Measurements from ENCODE around the gene GLYATL3. TPM values are rescaled to one million over a fixed set of nuclear protein-coding genes. Genes with fewer than 3 reads are reported as not detected.

The GLYATL3 gene
- total RNA-seq, 2 experiments from 2014 or later: not detected

DNA sequence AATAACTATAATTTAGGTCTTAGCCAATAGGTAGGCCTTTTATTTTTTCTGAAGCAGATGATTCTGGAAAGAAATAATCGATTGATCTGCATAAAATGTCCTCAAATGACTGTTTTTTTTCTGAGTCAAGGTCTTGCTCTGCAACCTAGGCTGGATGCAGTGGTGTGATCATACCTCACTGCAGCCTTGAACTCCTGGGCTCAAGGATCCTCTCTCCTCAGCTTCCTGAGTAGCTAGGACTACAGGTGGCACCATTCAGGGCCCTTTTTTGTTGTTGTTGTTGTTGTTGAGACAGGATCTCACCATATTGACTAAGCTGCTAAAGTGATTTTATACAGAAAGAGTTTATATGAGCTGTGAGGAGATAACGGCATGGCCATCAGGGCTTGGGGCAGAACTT is 18.2 kb downstream of the GLYATL3 start:
- POLR2A ChIA-PET: no interaction called here

GRCh38 chr6:49519660-49520059 is 19.9 kb downstream of the GLYATL3 start:
- no peak overlapping the region for H3K27ac ChIP-seq (ENCODE audit: low read depth, low read length, poor library complexity, severe bottlenecking)
- DNase-seq (ENCODE audit: low spot score): no peak
- no peaks in the 10 kb centered on the region for H3K9me3 ChIP-seq (ENCODE audit: low read length)
- no peaks in the 10 kb centered on the region for H4K20me1 ChIP-seq (ENCODE audit: insufficient read depth, low read length)
- no peak overlapping the region for H3K4me2 ChIP-seq (ENCODE audit: low read length)
- TF ChIP-seq, protein P1, sequence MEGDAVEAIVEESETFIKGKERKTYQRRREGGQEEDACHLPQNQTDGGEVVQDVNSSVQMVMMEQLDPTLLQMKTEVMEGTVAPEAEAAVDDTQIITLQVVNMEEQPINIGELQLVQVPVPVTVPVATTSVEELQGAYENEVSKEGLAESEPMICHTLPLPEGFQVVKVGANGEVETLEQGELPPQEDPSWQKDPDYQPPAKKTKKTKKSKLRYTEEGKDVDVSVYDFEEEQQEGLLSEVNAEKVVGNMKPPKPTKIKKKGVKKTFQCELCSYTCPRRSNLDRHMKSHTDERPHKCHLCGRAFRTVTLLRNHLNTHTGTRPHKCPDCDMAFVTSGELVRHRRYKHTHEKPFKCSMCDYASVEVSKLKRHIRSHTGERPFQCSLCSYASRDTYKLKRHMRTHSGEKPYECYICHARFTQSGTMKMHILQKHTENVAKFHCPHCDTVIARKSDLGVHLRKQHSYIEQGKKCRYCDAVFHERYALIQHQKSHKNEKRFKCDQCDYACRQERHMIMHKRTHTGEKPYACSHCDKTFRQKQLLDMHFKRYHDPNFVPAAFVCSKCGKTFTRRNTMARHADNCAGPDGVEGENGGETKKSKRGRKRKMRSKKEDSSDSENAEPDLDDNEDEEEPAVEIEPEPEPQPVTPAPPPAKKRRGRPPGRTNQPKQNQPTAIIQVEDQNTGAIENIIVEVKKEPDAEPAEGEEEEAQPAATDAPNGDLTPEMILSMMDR (conservative IDR thresholded peaks at IDR 0.05; ENCODE audit: low read length): no peak
- no peak for TF ChIP-seq EZH2phosphoT487 (IDR thresholded peaks at IDR 0.05; ENCODE audit: borderline replicate concordance, low read depth, low read length)
- H3K4me1 ChIP-seq (ENCODE audit: insufficient read depth, low read length, poor library complexity, severe bottlenecking): no peaks in the 10 kb centered on the region
- H3K9me2 ChIP-seq (ENCODE audit: insufficient read depth, low read length): no peaks in the 10 kb centered on the region
- H3K36me3 ChIP-seq (ENCODE audit: insufficient read depth, low read length): no peaks in the 10 kb centered on the region
- ChIA-PET POLR2A (no interaction called here), CTCF (ENCODE audit: unreplicated experiment) (no interaction called here)
- H3K4me3 ChIP-seq (ENCODE audit: low read depth, low read length, poor library complexity, severe bottlenecking): no peak overlapping the region
- no peak overlapping the region for H2AFZ ChIP-seq (ENCODE audit: low read length)
- no TSS peak for BruUV-seq (replicated peaks)
- intact Hi-C loops (cut with micrococcal nuclease; ENCODE audit: unreplicated experiment): no loop called here
- H3K79me2 ChIP-seq (ENCODE audit: insufficient read depth, low read depth, low read length): no peaks in the 10 kb centered on the region

More for the DNA sequence above, 18.2 kb downstream of the GLYATL3 start:
- CTCF ChIA-PET (ENCODE audit: unreplicated experiment): no interaction called here
- TF ChIP-seq EZH2phosphoT487 (IDR thresholded peaks at IDR 0.05; ENCODE audit: borderline replicate concordance, low read depth, low read length): no peak
- TF ChIP-seq, protein P1 (conservative IDR thresholded peaks at IDR 0.05; ENCODE audit: low read length): no peak
- intact Hi-C loops (cut with micrococcal nuclease; ENCODE audit: unreplicated experiment): no loop called here
- BruUV-seq (replicated peaks): no TSS peak
- no peak overlapping the region for H3K4me3 ChIP-seq (ENCODE audit: low read depth, low read length, poor library complexity, severe bottlenecking)
- no peaks in the 10 kb centered on the region for H4K20me1 ChIP-seq (ENCODE audit: insufficient read depth, low read length)
- H3K9me2 ChIP-seq (ENCODE audit: insufficient read depth, low read length): no peaks in the 10 kb centered on the region
- H3K36me3 ChIP-seq (ENCODE audit: insufficient read depth, low read length): no peaks in the 10 kb centered on the region
- no peaks in the 10 kb centered on the region for H3K79me2 ChIP-seq (ENCODE audit: insufficient read depth, low read depth, low read length)
- no peaks in the 10 kb centered on the region for H3K9me3 ChIP-seq (ENCODE audit: low read length)
- H3K4me1 ChIP-seq (ENCODE audit: insufficient read depth, low read length, poor library complexity, severe bottlenecking): no peaks in the 10 kb centered on the region
- no peak overlapping the region for H3K27ac ChIP-seq (ENCODE audit: low read depth, low read length, poor library complexity, severe bottlenecking)
- no peak overlapping the region for H2AFZ ChIP-seq (ENCODE audit: low read length)
- no peak overlapping the region for H3K4me2 ChIP-seq (ENCODE audit: low read length)
- DNase-seq (ENCODE audit: low spot score): no peak

DNA sequence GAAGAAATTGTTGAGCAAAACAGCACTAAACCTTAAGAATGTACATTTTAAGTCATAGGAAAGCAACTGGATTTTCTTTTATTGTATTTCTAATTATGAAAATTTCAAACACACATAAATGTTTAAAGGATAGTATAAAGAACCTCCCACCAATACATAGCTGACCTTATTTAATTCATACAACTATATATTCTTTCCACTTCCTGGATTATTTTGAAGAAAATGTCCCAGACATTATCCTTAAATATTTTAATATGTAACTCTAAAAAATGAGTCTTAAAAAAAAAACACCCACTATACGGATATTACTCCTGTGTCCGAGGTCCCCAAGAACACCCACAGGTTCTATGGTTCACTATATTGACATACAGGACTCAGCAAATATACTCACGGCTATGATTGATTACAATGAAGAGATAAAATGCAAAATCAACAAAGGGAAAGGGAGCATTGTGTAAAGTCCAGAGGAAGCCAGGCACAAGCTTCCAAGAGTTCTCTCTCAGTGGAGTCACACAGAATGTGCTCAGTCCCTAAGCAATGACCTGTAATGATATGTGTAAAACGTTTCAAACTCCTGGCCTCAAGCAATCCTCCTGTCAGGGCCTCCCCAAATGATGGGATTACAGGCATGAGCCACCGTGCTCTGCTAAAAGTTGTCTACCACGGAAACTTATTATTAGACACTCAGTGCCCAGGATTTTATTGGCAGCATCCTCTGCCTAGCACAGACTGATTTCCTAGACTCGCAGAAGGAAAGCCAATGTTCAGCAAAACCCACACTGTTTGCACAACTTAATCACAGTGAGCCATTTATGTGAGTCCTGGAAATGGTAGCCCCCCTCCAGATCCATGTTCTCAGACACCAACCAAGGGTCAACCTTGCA is 23.2 kb downstream of the GLYATL3 start:
- no TSS peak for BruUV-seq (replicated peaks)
- intact Hi-C loops (cut with micrococcal nuclease; ENCODE audit: unreplicated experiment): no loop called here
- no peak overlapping the region for H3K4me2 ChIP-seq (ENCODE audit: low read length)

More for the DNA sequence above, 23.2 kb downstream of the GLYATL3 start:
- H2AFZ ChIP-seq (ENCODE audit: low read length): no peak overlapping the region
- H3K27ac ChIP-seq (ENCODE audit: low read depth, low read length, poor library complexity, severe bottlenecking): no peak overlapping the region
- H3K9me2 ChIP-seq (ENCODE audit: insufficient read depth, low read length): no peaks in the 10 kb centered on the region
- H3K9me3 ChIP-seq (ENCODE audit: low read length): no peaks in the 10 kb centered on the region
- POLR2A ChIA-PET: no interaction called here
- TF ChIP-seq, protein P1 (conservative IDR thresholded peaks at IDR 0.05; ENCODE audit: low read length): no peak
- TF ChIP-seq EZH2phosphoT487 (IDR thresholded peaks at IDR 0.05; ENCODE audit: borderline replicate concordance, low read depth, low read length): no peak
- CTCF ChIA-PET (ENCODE audit: unreplicated experiment): no interaction called here
- no peak overlapping the region for H3K4me3 ChIP-seq (ENCODE audit: low read depth, low read length, poor library complexity, severe bottlenecking)
- H3K4me1 ChIP-seq (ENCODE audit: insufficient read depth, low read length, poor library complexity, severe bottlenecking): no peaks in the 10 kb centered on the region
- H3K36me3 ChIP-seq (ENCODE audit: insufficient read depth, low read length): no peaks in the 10 kb centered on the region
- no peak for DNase-seq (ENCODE audit: low spot score)
- H3K79me2 ChIP-seq (ENCODE audit: insufficient read depth, low read depth, low read length): no peaks in the 10 kb centered on the region
- no peaks in the 10 kb centered on the region for H4K20me1 ChIP-seq (ENCODE audit: insufficient read depth, low read length)

All from OCI-LY7 (cell line).